Measurements from ENCODE around the gene GRAMD2B. TPM values are rescaled to one million over a fixed set of nuclear protein-coding genes. Genes with fewer than 3 reads are reported as not detected.

The GRAMD2B gene
- total and polyA plus RNA-seq, 4 experiments from 2014 or later: 4.0 to 6.1 (median 5.1) TPM

GRCh38 chr5:126543660-126544059, 120.5 kb downstream of the GRAMD2B start:
- H3K4me1 Mint-ChIP-seq: peaks cover 0 to 1% (median 0%) of the 10 kb centered on the region in 4 donors
- Histone ChIP-seq H3K27me3 (ENCODE audit: insufficient read depth, low read length) (no peaks in the 10 kb centered on the region), H3K4me3 (ENCODE audit: low read length in 2 of 2) (no peak overlapping the region), H3K27ac (ENCODE audit: low read depth, low read length) (no peak overlapping the region), H3K9me3 (ENCODE audit: control insufficient read depth in 1 of 2, low read length in 2 of 2) (no peaks in the 10 kb centered on the region), H3K4me1 (ENCODE audit: insufficient read depth, low read length) (no peaks in the 10 kb centered on the region), H3K36me3 (ENCODE audit: insufficient read depth, low read length) (no peaks in the 10 kb centered on the region)
- H3K27me3 Mint-ChIP-seq: peaks cover 1 to 3% of the 10 kb centered on the region in 2 donors
- no peaks in the 10 kb centered on the region for H3K9me3 Mint-ChIP-seq
- CTCF ChIA-PET (ENCODE audit: partially characterized antibody): interaction anchor here (0.7 to 11.9 kb wide), 12 partner anchors 10 to 534 kb away, joined by 3 to 145 read pairs (median 4); no protein-coding TSS in a partner anchor
- DNase-seq: no peak
- H3K27ac Mint-ChIP-seq: peak overlapping the region in 1 of 7 donors; percentile 19
- intact Hi-C loops (cut with micrococcal nuclease): loop anchor here (1.0 kb wide), 1 partner anchor 57 kb away; the partner anchor contains the start of gene PHAX
- no peak overlapping the region for H3K4me3 Mint-ChIP-seq
- POLR2A ChIA-PET (ENCODE audit: partially characterized antibody): no interaction called here
- H3K36me3 Mint-ChIP-seq: no peaks in the 10 kb centered on the region

Other genes starting within 250 kb of the GRAMD2B start
- gene ALDH7A1, start 171.8 kb downstream of the GRAMD2B start, total RNA-seq: 1 to 10 TPM; 1.3 to 2.2 TPM
- gene ALDH7A1, start 171.8 kb downstream of the GRAMD2B start, polyA plus RNA-seq: 1 to 10 TPM; 1.4 to 4.8 TPM
- gene PHAX, start 177.5 kb downstream of the GRAMD2B start, total RNA-seq: 10 to 100 TPM; 41.2 to 43.4 TPM
- gene PHAX, start 177.5 kb downstream of the GRAMD2B start, polyA plus RNA-seq: 100 to 1,000 TPM in 1 of 2 donors, 10 to 100 TPM in 1; 59.9 to 112 TPM